ENCODE results near the gene GRIK4.

- TF ChIP-seq TAF1 (IDR thresholded peaks at IDR 0.05; ENCODE audit: borderline replicate concordance, insufficient read depth, low read length) = no peak
- TF ChIP-seq POLR2AphosphoS5 (IDR thresholded peaks at IDR 0.05; ENCODE audit: low read depth, low read length) = no peak
These were observed 300.2 kb downstream of the GRIK4 start for GRCh38 chr11:120811731-120812130.

All from PFSK-1 (cell line).